Nephron (organoid): ENCODE results near the gene DOK7.
A peak's percentile ranks its signal among the peaks of the same experiment; 100 is the strongest.

Source experiments
- H3K27ac Mint-ChIP-seq, 3 experiments: 2 replicates each; pipeline ENCODE4 v1.8.0; 2020; ENCODE audit warnings: mixed read lengths in 3 of 3, mild to moderate bottlenecking in 2 of 3, moderate library complexity in 1 of 3
- H3K27me3 Mint-ChIP-seq: 2 replicates; pipeline ENCODE4 v1.8.0; 2021; ENCODE audit warnings: low read depth, mild to moderate bottlenecking, moderate library complexity, mixed read lengths
- H3K36me3 Mint-ChIP-seq: 2 replicates; pipeline ENCODE4 v1.8.0; 2020; ENCODE audit warnings: low read depth, mixed read lengths
- H3K4me1 Mint-ChIP-seq: 2 replicates; pipeline ENCODE4 v1.8.0; 2020; ENCODE audit warnings: mixed read lengths
- H3K4me3 Mint-ChIP-seq, 3 experiments: 2 replicates each; pipeline ENCODE4 v1.8.0; 2020; ENCODE audit warnings: mild to moderate bottlenecking in 3 of 3, mixed read lengths in 3 of 3, moderate library complexity in 2 of 3
- H3K9me3 Mint-ChIP-seq: 2 replicates; pipeline ENCODE4 v1.8.0; 2020; ENCODE audit warnings: mixed read lengths
- CTCF ChIP-seq, 3 experiments: fragments of 200-600 bp; sonication (generic); IDR thresholded peaks; one replicate each; pipeline ENCODE4 v1.5.0; 2021; ENCODE audit warnings: antibody characterized with exemption in 3 of 3; ENCODE audit not compliant: unreplicated experiment in 3 of 3

The DOK7 gene

GRCh38 chr4:3469386-3470243, 6.5 kb downstream of the DOK7 start:
- Mint-ChIP-seq H3K36me3 (no peaks in the 10 kb centered on the region), H3K4me1 (peaks cover 18% of the 10 kb centered on the region), H3K27me3 (peaks cover 4% of the 10 kb centered on the region), H3K9me3 (no peaks in the 10 kb centered on the region), H3K27ac (no peak overlapping the region), H3K4me3 (peak overlapping the region in 1 of 3 experiments; percentile 8)
- no peak for TF ChIP-seq CTCF (IDR thresholded peaks at IDR 0.05; ENCODE audit: unreplicated experiment in 3 of 3)

GRCh38 chr4:3470244-3471097, 7.4 kb downstream of the DOK7 start:
- peak overlapping the region in 1 of 3 experiments; percentile 8 for H3K4me3 Mint-ChIP-seq
- no peak for TF ChIP-seq CTCF (IDR thresholded peaks at IDR 0.05; ENCODE audit: unreplicated experiment in 3 of 3)
- H3K4me1 Mint-ChIP-seq: peaks cover 15% of the 10 kb centered on the region
- no peaks in the 10 kb centered on the region for H3K27me3 Mint-ChIP-seq
- H3K36me3 Mint-ChIP-seq: no peaks in the 10 kb centered on the region
- H3K27ac Mint-ChIP-seq: no peak overlapping the region
- no peaks in the 10 kb centered on the region for H3K9me3 Mint-ChIP-seq

DNA sequence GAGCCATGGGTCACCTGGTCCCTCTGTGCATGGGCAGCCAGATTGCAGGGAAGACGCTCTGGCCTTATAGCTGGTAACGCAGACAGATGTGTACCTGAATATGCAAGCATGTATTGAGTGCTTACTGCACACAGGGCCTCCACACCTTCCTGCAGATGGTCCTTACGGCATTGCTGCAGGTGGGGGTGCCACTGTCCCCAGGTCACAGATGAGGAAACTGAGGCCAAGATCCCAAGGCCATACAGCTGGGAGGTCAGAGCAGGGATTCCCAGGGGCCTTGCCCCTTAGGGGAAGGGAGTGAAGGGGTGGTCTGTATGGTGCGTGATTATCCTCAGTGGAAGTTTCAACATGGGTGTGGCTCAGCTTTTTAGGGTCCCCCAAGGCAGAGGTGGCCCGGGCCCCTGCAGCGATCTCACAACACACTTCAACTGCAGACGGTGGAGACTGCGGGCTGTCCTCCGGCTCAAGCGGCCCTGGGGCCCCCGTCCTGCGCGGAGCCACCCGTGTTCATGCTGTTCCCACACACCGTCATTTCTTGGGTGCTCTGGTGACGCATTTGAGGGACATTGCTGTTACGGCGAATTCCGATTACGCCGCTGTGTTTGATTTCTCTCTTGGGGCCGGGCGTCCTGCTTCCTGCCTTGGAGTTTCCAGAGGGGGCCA, 8.1 kb downstream of the DOK7 start:
- no peak for TF ChIP-seq CTCF (IDR thresholded peaks at IDR 0.05; ENCODE audit: unreplicated experiment in 3 of 3)
- no peak overlapping the region for H3K27ac Mint-ChIP-seq
- H3K9me3 Mint-ChIP-seq: no peaks in the 10 kb centered on the region
- peaks cover 14% of the 10 kb centered on the region for H3K4me1 Mint-ChIP-seq
- no peak overlapping the region for H3K4me3 Mint-ChIP-seq
- no peaks in the 10 kb centered on the region for H3K36me3 Mint-ChIP-seq
- H3K27me3 Mint-ChIP-seq: no peaks in the 10 kb centered on the region

GRCh38 chr4:3471886-3472285, 8.8 kb downstream of the DOK7 start:
- H3K27ac Mint-ChIP-seq: no peak overlapping the region
- H3K9me3 Mint-ChIP-seq: no peaks in the 10 kb centered on the region
- no peak for TF ChIP-seq CTCF (IDR thresholded peaks at IDR 0.05; ENCODE audit: unreplicated experiment in 3 of 3)
- H3K4me1 Mint-ChIP-seq: peaks cover 14% of the 10 kb centered on the region
- H3K27me3 Mint-ChIP-seq: no peaks in the 10 kb centered on the region
- no peak overlapping the region for H3K4me3 Mint-ChIP-seq
- no peaks in the 10 kb centered on the region for H3K36me3 Mint-ChIP-seq

DNA sequence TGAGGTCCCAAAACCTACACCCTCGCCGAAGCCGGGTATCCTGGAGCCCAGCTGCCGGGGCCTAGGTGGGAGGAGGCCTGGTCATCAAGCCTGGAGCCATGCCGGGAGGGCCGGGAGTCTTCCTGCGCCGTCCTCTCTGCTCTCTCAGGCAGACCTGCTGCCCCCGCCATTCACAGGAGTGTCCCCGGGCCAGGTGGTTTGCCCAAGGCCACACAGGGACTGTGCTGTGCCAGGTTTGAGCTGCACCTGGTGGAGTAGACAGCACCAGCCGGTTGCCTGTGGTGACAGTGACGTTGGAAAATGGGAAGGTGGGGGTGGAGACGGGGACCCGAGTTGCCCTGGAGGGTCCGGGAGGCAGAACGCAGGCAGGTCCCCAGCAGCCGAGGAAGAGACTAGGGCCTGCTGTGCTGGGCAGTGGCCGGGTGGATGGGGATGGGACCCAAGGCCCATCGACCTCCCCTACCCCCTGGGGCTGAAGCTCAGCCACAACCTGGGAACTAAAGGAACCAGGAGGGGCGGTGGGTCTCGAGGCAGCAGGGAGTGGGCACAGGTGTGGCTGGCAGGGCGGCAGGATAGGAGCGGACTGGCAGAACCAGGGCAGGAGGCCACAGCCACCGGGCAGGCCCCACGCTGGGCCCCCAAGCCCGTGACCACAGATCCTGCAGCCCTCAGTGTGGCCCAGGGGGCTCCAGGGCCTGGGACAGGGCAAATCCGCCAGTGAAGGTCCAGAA, 9.5 kb downstream of the DOK7 start:
- Mint-ChIP-seq H3K27me3 (no peaks in the 10 kb centered on the region), H3K4me1 (peaks cover 14% of the 10 kb centered on the region), H3K9me3 (no peaks in the 10 kb centered on the region), H3K4me3 (no peak overlapping the region), H3K36me3 (no peaks in the 10 kb centered on the region), H3K27ac (no peak overlapping the region)
- no peak for TF ChIP-seq CTCF (IDR thresholded peaks at IDR 0.05; ENCODE audit: unreplicated experiment in 3 of 3)
